GM12878 (cell line): ENCODE measurements around the gene CNNM1. TPM values are rescaled to one million over a fixed set of nuclear protein-coding genes. Genes with fewer than 3 reads are reported as not detected.

Experiments
- ATAC-seq: fragments of 200-7000 bp; cut with Tn5 transposase; 3 replicates; pipeline ENCODE4 v1.9.1; 2020; ENCODE audit warnings: mild to moderate bottlenecking, moderate library complexity
- BruUV-seq: library from RNA; stranded (reverse); fragments of 400-500 nt; replicated peaks from 2 replicates; lab custom pipeline; 2021; lab: Mats Ljungman, UMichigan
- CTCF ChIA-PET: fragments of 300-600 bp; sonication (Branson Sonifier 250); formaldehyde crosslinking; extraction: SDS; loops from one replicate; lab custom pipeline; 2021; ENCODE audit warnings: inconsistent platforms; lab: Yijun Ruan, JAX
- POLR2A ChIA-PET: fragments of 350-600 bp; formaldehyde crosslinking; extraction: SDS; loops from one replicate; lab custom pipeline; 2021; ENCODE audit warnings: inconsistent platforms; lab: Charles Lee
- RAD21 ChIA-PET: fragments of 300-600 bp; sonication (Branson Sonifier 250); formaldehyde crosslinking; loops from one replicate; lab custom pipeline; 2023; ENCODE audit warnings: antibody characterized with exemption; ENCODE audit not compliant: unreplicated experiment; lab: Charles Lee
- SMC1A ChIA-PET: fragments of 300-600 bp; sonication (Branson Sonifier 250); formaldehyde crosslinking; loops from one replicate; lab custom pipeline; 2023; ENCODE audit not compliant: unreplicated experiment, uncharacterized antibody; lab: Charles Lee
- DNase-seq: peaks from one replicate; pipeline ENCODE4 v3.0.0-alpha.2; 2011; ENCODE audit warnings: low read depth, low spot score
- FAIRE-seq: peaks from 3 replicates; lab custom pipeline; 2011; peaks lifted over from hg19 to GRCh38; lab: Jason Lieb, UNC
- H2AFZ ChIP-seq: 2 replicates; pipeline ENCODE4 v1.6.0; 2011; ENCODE audit warnings: low read depth, low read length, control low read depth; ENCODE audit not compliant: control insufficient read depth
- H3K27ac ChIP-seq: 2 replicates; pipeline ENCODE4 v1.5.1; 2011; ENCODE audit warnings: control low read depth; ENCODE audit not compliant: control insufficient read depth, insufficient read depth
- H3K27me3 ChIP-seq, 2 experiments: replicated peaks in 1 of 2; 2 replicates each; pipeline versions ENCODE4 v1.6.0 to v1.6.1; 2011; ENCODE audit warnings: low read length in 1 of 2; ENCODE audit not compliant: control insufficient read depth in 2 of 2, insufficient read depth in 2 of 2
- H3K36me3 ChIP-seq, 2 experiments: 2 replicates each; pipeline ENCODE4 v1.5.1; 2011; ENCODE audit warnings: low read length in 1 of 2; ENCODE audit not compliant: control insufficient read depth in 2 of 2, insufficient read depth in 2 of 2
- H3K4me1 ChIP-seq: 2 replicates; pipeline ENCODE4 v1.6.1; 2011; ENCODE audit warnings: mild to moderate bottlenecking, low read length, moderate library complexity, mixed read lengths; ENCODE audit not compliant: control insufficient read depth, insufficient read depth
- H3K4me2 ChIP-seq: 2 replicates; pipeline ENCODE4 v1.6.0; 2011; ENCODE audit warnings: control low read depth; ENCODE audit not compliant: control insufficient read depth, insufficient read depth
- H3K4me3 ChIP-seq: fragments of 200-600 bp; sonication (generic); 2 replicates; pipeline ENCODE4 v1.5.1; 2016
- H3K79me2 ChIP-seq: 2 replicates; pipeline ENCODE4 v1.6.0; 2011; ENCODE audit warnings: low read length; ENCODE audit not compliant: control insufficient read depth, insufficient read depth
- H3K9ac ChIP-seq: 2 replicates; pipeline ENCODE4 v1.8.0; 2011; ENCODE audit warnings: low read length, control low read depth, mixed read lengths; ENCODE audit not compliant: control insufficient read depth, insufficient read depth
- H3K9me3 ChIP-seq: replicated peaks from 3 replicates; pipeline ENCODE4 v1.5.1; 2011; ENCODE audit warnings: mild to moderate bottlenecking, low read length; ENCODE audit not compliant: control insufficient read depth, insufficient read depth
- H4K20me1 ChIP-seq: 2 replicates; pipeline ENCODE4 v1.6.0; 2011; ENCODE audit not compliant: control insufficient read depth, insufficient read depth
- BCL11A ChIP-seq: IDR thresholded peaks from 2 replicates; pipeline ENCODE4 v1.6.1; 2011; ENCODE audit warnings: low read depth, low read length
- EGR1 ChIP-seq, 2 experiments: IDR thresholded peaks; 1 replicate in 1 of 2; 2 replicates in 1 of 2; pipeline ENCODE4 v1.6.1; 2011 to 2012; ENCODE audit warnings: low read depth in 2 of 2, low read length in 2 of 2, borderline replicate concordance in 1 of 2, mild to moderate bottlenecking in 1 of 2, moderate library complexity in 1 of 2
- NFYB ChIP-seq: IDR thresholded peaks from 2 replicates; pipeline ENCODE4 v1.6.1; 2011; ENCODE audit warnings: low read depth, mild to moderate bottlenecking, low read length, improper control_type of control experiment, moderate library complexity; ENCODE audit not compliant: insufficient read depth
- NKRF ChIP-seq: fragments of 450-650 bp; conservative IDR thresholded peaks from 2 replicates; pipeline ENCODE4 v1.6.1; 2017; ENCODE audit warnings: mild to moderate bottlenecking, moderate library complexity
- TARDBP ChIP-seq: IDR thresholded peaks from 2 replicates; pipeline ENCODE4 v1.6.1; 2016; ENCODE audit warnings: borderline replicate concordance
- WGBS: methylation state at CpG from one replicate; pipeline ENCODE4 v1.1.6; 2016; ENCODE audit warnings: low lambda C conversion rate; ENCODE audit not compliant: insufficient replicate concordance, insufficient coverage; ENCODE audit errors: missing lambda C conversion rate; 5-methylcytosine and 5-hydroxymethylcytosine counted together
- in situ Hi-C: fragments of 300-500 bp; cut with MboI; formaldehyde crosslinking; loops from 9 replicates; pipeline ENCODE4 v1.14.3; 2018; ENCODE audit warnings: mixed read lengths
- intact Hi-C: fragments of 100-400 bp; cut with micrococcal nuclease; formaldehyde crosslinking; loops from one replicate; pipeline ENCODE4 v1.14.2; 2022; ENCODE audit not compliant: unreplicated experiment
- polyA plus RNA-seq, 11 experiments: library from polyadenylated mRNA; depleted of rRNA in 4 of 11; unstranded in 6 of 11; stranded (reverse) in 5 of 11; fragments of >200 nt; fragmentation: Nextera tagmentation in 4 of 11; fragmentation: Illumina TruSeq in 1 of 11; extraction: Ambion mirVana in 4 of 11; extraction: Trizol in 1 of 11; gene quantifications; 1 replicate in 1 of 11; 2 replicates in 10 of 11; pipeline versions ENCODE4 v1.2.1 to v1.2.3, GENCODE V29; 2011 to 2016; ENCODE audit warnings: inconsistent platforms in 2 of 11, missing spikeins in 2 of 11, low read depth in 1 of 11
- total RNA-seq, 4 experiments: library from RNA; depleted of rRNA in 3 of 4; stranded (reverse); fragments of >200 nt in 3 of 4; fragmentation: Illumina TruSeq in 1 of 4; extraction: Trizol in 1 of 4; gene quantifications; 2 replicates each; pipeline versions ENCODE4 v1.2.1 to v1.2.3, GENCODE V29; 2013 to 2021

Gene CNNM1
- total and polyA plus RNA-seq, 10 of the 15 experiments (the other 5 are each of a cell fraction or from before 2014, with no cell fraction given) = 0.01 TPM; not detected in 9

GRCh38 chr10:99366666-99367065, 37.5 kb downstream of the CNNM1 start:
- intact Hi-C loops (no loop called here), in situ Hi-C loops (no loop called here)
- H3K27ac ChIP-seq = no peak overlapping the region
- ChIA-PET CTCF (no interaction called here), SMC1A (no interaction called here), RAD21 (no interaction called here), POLR2A (no interaction called here)
- BruUV-seq = no TSS peak
- WGBS = 31% methylated on average over 2 of the region's 2 CpGs
- H3K36me3 ChIP-seq = no peaks in the 10 kb centered on the region
- no peak overlapping the region for H3K4me3 ChIP-seq
- H3K27me3 ChIP-seq = peaks cover 0 to 8% of the 10 kb centered on the region in 2 experiments; a peak in 1 of 4 replicates
- DNase-seq (no peak), FAIRE-seq (no peak), ATAC-seq (no peak)
- H3K9ac ChIP-seq = no peak overlapping the region
- H3K9me3 ChIP-seq = no peaks in the 10 kb centered on the region
- no peak overlapping the region for H2AFZ ChIP-seq
- H3K4me1 ChIP-seq = no peaks in the 10 kb centered on the region
- TF ChIP-seq NFYB = no peak
- peaks cover 4% of the 10 kb centered on the region for H4K20me1 ChIP-seq
- H3K79me2 ChIP-seq = no peaks in the 10 kb centered on the region
- no peak overlapping the region for H3K4me2 ChIP-seq

- Histone ChIP-seq H3K4me3 (no peak overlapping the region), H4K20me1 (peaks cover 4% of the 10 kb centered on the region), H3K36me3 (no peaks in the 10 kb centered on the region), H3K27me3 (peaks cover 0 to 8% of the 10 kb centered on the region in 2 experiments; a peak in 1 of 4 replicates), H2AFZ (no peak overlapping the region), H3K27ac (no peak overlapping the region), H3K79me2 (no peaks in the 10 kb centered on the region), H3K9ac (no peak overlapping the region), H3K4me2 (no peak overlapping the region), H3K4me1 (no peaks in the 10 kb centered on the region), H3K9me3 (no peaks in the 10 kb centered on the region)
- ChIA-PET SMC1A (no interaction called here), RAD21 (no interaction called here), CTCF (interaction anchor here (1.7 kb wide), 1 partner anchor 67 kb away, joined by 4 read pairs; no protein-coding TSS in a partner anchor), POLR2A (no interaction called here)
- TF ChIP-seq TARDBP = no peak
- TF ChIP-seq EGR1 (IDR thresholded peaks at IDR 0.05; ENCODE audit: borderline replicate concordance in 1 of 2, low read depth in 2 of 2, low read length in 2 of 2) = no peak
- TF ChIP-seq BCL11A = no peak
- TF ChIP-seq NKRF = no peak
- WGBS = 0% methylated on average over 1 of the region's 1 CpG
- ATAC-seq = no peak
- no peak for DNase-seq
- in situ Hi-C loops = no loop called here
- no TSS peak for BruUV-seq
- no peak for FAIRE-seq
- intact Hi-C loops = no loop called here
Observed at GRCh38 chr10:99368646-99369045, 39.5 kb downstream of the CNNM1 start.
